Right kidney (tissue), 1 donor: ENCODE data around the gene DENND6A.

Experiments
- DNase-seq: peaks from one replicate; pipeline ENCODE4 v3.0.0-alpha.2; 2016

DENND6A gene

DNA sequence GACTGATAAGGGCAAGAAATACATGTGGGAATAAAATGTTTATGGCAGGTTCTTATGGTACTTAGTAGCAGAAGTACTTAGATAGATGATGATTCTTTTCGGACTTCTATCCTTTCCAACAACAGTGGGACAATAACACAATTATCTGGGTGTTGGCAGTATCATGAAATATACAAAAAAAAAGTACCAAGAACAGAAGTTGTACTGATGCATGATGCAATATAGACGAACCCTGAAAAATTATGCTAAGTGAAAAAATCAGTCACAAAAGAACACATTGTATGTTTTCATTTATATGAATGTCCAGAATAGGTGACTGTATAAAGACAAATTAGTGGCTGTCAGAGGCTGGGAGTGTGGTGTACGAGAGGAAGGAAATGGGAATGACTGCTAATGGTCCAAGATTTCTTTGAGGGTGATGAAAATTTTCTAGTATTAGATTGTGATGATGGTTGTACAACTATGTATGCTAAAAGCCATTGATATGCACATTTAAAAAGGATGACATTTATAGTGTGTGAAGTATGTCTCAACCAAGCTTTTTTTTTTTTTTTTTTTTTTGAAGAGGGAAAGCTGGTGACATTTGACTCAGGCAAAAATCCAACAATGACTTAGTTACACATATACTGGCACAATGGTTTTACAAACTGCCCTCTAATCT, 116.8 kb downstream of the DENND6A start:
- no peak for DNase-seq
